Panc1 (cell line): ENCODE data around the gene TXNRD1. TPM values are rescaled to one million over a fixed set of nuclear protein-coding genes. Genes with fewer than 3 reads are reported as not detected.

Experiments
- ATAC-seq: fragments of 200-7000 bp; cut with Tn5 transposase; 2 replicates; pipeline ENCODE4 v1.9.1; 2020; ENCODE audit warnings: mild to moderate bottlenecking, moderate library complexity
- BruUV-seq: library from RNA; stranded (reverse); fragments of 400-500 nt; replicated peaks from 2 replicates; lab custom pipeline; 2021; lab: Mats Ljungman, UMichigan
- CTCF ChIA-PET: fragments of 300-600 bp; sonication (Branson Sonifier 250); formaldehyde crosslinking; loops from one replicate; lab custom pipeline; 2022; ENCODE audit warnings: antibody characterized with exemption; lab: Charles Lee
- POLR2A ChIA-PET: fragments of 300-600 bp; sonication (Branson Sonifier 250); formaldehyde crosslinking; loops from one replicate; lab custom pipeline; 2022; ENCODE audit warnings: antibody characterized with exemption; lab: Charles Lee
- DNase-seq: peaks from one replicate; pipeline ENCODE4 v3.0.0-alpha.2; 2010; ENCODE audit warnings: low read depth, low spot score
- H3K27ac ChIP-seq: 2 replicates; pipeline ENCODE4 v1.5.1; 2011; ENCODE audit warnings: mild to moderate bottlenecking, low read length, inconsistent platforms
- H3K27me3 ChIP-seq: fragments of 200-500 bp; sonication (Bioruptor generic); 2 replicates; pipeline ENCODE4 v1.6.0; 2014; ENCODE audit warnings: low read length, inconsistent platforms; ENCODE audit not compliant: control insufficient read depth, insufficient read depth
- H3K36me3 ChIP-seq: fragments of 200-500 bp; sonication (Bioruptor generic); 2 replicates; pipeline ENCODE4 v1.5.1; 2014; ENCODE audit warnings: inconsistent platforms, mild to moderate bottlenecking, low read length, moderate library complexity; ENCODE audit not compliant: control insufficient read depth, insufficient read depth
- H3K4me1 ChIP-seq: 2 replicates; pipeline ENCODE4 v1.5.1; 2011; ENCODE audit warnings: inconsistent platforms, mild to moderate bottlenecking, low read length, moderate library complexity; ENCODE audit not compliant: control insufficient read depth, insufficient read depth
- H3K4me3 ChIP-seq, 2 experiments: 2 replicates each; pipeline ENCODE4 v1.5.1; 2011 to 2012; ENCODE audit warnings: low read depth in 2 of 2, low read length in 2 of 2, mild to moderate bottlenecking in 2 of 2, inconsistent platforms in 1 of 2, moderate library complexity in 1 of 2
- H3K9me3 ChIP-seq: fragments of 200-500 bp; sonication (Bioruptor generic); 2 replicates; pipeline ENCODE4 v1.5.1; 2014; ENCODE audit warnings: low read depth, mild to moderate bottlenecking, inconsistent platforms, low read length, moderate library complexity; ENCODE audit not compliant: control insufficient read depth, insufficient read depth
- POLR2AphosphoS5 ChIP-seq: IDR thresholded peaks from 2 replicates; pipeline ENCODE4 v1.6.1; 2012; ENCODE audit warnings: mild to moderate bottlenecking, low read depth, low read length, moderate library complexity
- SIN3A ChIP-seq: IDR thresholded peaks from 2 replicates; pipeline ENCODE4 v1.6.1; 2012; ENCODE audit warnings: low read depth, mild to moderate bottlenecking, low read length, moderate library complexity, borderline replicate concordance; ENCODE audit not compliant: insufficient read depth
- TCF7L2 ChIP-seq: IDR thresholded peaks from 2 replicates; pipeline ENCODE4 v1.6.1; 2011; ENCODE audit warnings: mild to moderate bottlenecking, low read depth, low read length, inconsistent platforms
- in situ Hi-C: cut with HindIII; loops from 2 replicates; pipeline ENCODE4 v1.10.0; 2016; ENCODE audit warnings: low sequenced_read_pairs, low pct_unique_long_range_greater_than_20kb
- intact Hi-C: fragments of 100-400 bp; cut with micrococcal nuclease; formaldehyde crosslinking; loops from one replicate; pipeline ENCODE4 v1.10.0; 2022; ENCODE audit not compliant: unreplicated experiment
- total RNA-seq: library from RNA; stranded (reverse); gene quantifications from one replicate; pipeline ENCODE4 v1.2.1, GENCODE V29; 2021; ENCODE audit not compliant: unreplicated experiment
- TF ChIP-seq, protein P1 (sequence below), 2 experiments: IDR thresholded peaks; 2 replicates each; pipeline ENCODE4 v1.6.1; 2011 to 2012; ENCODE audit warnings: low read depth in 2 of 2, control low read depth in 1 of 2, low read length in 1 of 2, mild to moderate bottlenecking in 1 of 2, moderate library complexity in 1 of 2; ENCODE audit not compliant: insufficient read depth in 1 of 2
- TF ChIP-seq, protein P2 (sequence below): fragments of 450-650 bp; IDR thresholded peaks from 2 replicates; pipeline ENCODE4 v1.5.1; 2017; ENCODE audit warnings: mild to moderate bottlenecking

Gene TXNRD1
- total RNA-seq, 1 experiment from 2014 or later: 348 TPM

DNA sequence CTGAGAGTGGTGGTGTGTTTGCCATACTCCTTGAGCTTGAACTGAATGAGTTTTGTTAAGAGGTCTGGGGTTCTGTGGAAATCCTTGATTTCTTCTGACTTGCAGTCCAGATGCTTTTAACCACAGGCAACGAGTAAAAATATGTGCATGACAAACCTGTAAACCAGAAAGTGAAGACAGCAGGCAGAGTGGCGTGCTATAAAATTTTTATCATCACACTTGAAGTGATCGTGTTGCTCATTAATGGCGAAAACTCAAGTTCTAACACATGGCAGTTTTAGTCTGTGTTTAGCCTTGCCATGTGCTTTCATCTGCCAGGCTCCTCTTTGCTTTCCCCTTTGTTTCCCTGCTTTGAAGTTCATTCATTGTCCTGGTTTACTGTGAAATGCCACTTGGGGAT is 28.0 kb downstream of the TXNRD1 start:
- TF ChIP-seq, protein P1, sequence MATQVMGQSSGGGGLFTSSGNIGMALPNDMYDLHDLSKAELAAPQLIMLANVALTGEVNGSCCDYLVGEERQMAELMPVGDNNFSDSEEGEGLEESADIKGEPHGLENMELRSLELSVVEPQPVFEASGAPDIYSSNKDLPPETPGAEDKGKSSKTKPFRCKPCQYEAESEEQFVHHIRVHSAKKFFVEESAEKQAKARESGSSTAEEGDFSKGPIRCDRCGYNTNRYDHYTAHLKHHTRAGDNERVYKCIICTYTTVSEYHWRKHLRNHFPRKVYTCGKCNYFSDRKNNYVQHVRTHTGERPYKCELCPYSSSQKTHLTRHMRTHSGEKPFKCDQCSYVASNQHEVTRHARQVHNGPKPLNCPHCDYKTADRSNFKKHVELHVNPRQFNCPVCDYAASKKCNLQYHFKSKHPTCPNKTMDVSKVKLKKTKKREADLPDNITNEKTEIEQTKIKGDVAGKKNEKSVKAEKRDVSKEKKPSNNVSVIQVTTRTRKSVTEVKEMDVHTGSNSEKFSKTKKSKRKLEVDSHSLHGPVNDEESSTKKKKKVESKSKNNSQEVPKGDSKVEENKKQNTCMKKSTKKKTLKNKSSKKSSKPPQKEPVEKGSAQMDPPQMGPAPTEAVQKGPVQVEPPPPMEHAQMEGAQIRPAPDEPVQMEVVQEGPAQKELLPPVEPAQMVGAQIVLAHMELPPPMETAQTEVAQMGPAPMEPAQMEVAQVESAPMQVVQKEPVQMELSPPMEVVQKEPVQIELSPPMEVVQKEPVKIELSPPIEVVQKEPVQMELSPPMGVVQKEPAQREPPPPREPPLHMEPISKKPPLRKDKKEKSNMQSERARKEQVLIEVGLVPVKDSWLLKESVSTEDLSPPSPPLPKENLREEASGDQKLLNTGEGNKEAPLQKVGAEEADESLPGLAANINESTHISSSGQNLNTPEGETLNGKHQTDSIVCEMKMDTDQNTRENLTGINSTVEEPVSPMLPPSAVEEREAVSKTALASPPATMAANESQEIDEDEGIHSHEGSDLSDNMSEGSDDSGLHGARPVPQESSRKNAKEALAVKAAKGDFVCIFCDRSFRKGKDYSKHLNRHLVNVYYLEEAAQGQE (IDR thresholded peaks at IDR 0.05; ENCODE audit: insufficient read depth in 1 of 2, low read depth in 2 of 2, low read length in 1 of 2): no peak
- TF ChIP-seq TCF7L2 (peak; percentile 52; the same call in 1 of the 2 replicates), SIN3A (no peak), POLR2AphosphoS5 (no peak)
- TF ChIP-seq, protein P2, sequence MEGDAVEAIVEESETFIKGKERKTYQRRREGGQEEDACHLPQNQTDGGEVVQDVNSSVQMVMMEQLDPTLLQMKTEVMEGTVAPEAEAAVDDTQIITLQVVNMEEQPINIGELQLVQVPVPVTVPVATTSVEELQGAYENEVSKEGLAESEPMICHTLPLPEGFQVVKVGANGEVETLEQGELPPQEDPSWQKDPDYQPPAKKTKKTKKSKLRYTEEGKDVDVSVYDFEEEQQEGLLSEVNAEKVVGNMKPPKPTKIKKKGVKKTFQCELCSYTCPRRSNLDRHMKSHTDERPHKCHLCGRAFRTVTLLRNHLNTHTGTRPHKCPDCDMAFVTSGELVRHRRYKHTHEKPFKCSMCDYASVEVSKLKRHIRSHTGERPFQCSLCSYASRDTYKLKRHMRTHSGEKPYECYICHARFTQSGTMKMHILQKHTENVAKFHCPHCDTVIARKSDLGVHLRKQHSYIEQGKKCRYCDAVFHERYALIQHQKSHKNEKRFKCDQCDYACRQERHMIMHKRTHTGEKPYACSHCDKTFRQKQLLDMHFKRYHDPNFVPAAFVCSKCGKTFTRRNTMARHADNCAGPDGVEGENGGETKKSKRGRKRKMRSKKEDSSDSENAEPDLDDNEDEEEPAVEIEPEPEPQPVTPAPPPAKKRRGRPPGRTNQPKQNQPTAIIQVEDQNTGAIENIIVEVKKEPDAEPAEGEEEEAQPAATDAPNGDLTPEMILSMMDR: no peak
- no peaks in the 10 kb centered on the region for H3K36me3 ChIP-seq
- intact Hi-C loops (no loop called here), in situ Hi-C loops (no loop called here)
- peaks cover 41% of the 10 kb centered on the region for H3K4me1 ChIP-seq
- ChIA-PET POLR2A (interaction anchor here (0.7 to 1.1 kb wide), 2 partner anchors 12 to 45 kb away, joined by 3 to 5 read pairs; no protein-coding TSS in a partner anchor), CTCF (no interaction called here)
- no peaks in the 10 kb centered on the region for H3K9me3 ChIP-seq
- no peak overlapping the region for H3K4me3 ChIP-seq
- no peaks in the 10 kb centered on the region for H3K27me3 ChIP-seq
- BruUV-seq: no TSS peak
- peak overlapping the region; percentile 84 for H3K27ac ChIP-seq
- no peak for DNase-seq
- ATAC-seq: no peak

DNA sequence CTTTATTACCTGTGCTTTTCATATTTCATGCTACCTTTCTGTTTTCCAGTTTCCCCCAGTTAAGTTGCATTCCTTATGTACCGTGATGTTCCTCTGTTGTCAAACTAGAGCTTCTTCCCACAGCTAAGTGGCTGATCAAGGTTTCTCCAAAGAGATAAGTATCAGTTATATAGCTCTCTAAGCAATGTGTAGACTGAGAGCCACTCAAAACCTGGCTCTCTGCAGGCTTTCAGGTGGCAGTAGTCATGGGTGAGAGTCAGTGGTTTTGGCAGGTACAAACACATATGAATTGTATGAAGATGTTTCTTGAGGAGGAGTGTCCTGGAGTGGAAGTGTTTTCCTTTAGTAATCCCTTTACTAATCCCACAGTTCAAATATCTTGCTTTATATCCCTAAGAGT is 28.4 kb downstream of the TXNRD1 start:
- no peak overlapping the region for H3K4me3 ChIP-seq
- ATAC-seq (0 out of 2 replicates have a peak, but pooled peaks have one; percentile 14), DNase-seq (no peak)
- POLR2A ChIA-PET: no interaction called here
- peak overlapping the region; percentile 84 for H3K27ac ChIP-seq
- peaks cover 45% of the 10 kb centered on the region for H3K4me1 ChIP-seq
- CTCF ChIA-PET: no interaction called here
- peak; percentile 14; the same call in 1 of the 2 replicates for TF ChIP-seq TCF7L2
- no peak for TF ChIP-seq SIN3A
- no peak for TF ChIP-seq POLR2AphosphoS5
- TF ChIP-seq, protein P1 (IDR thresholded peaks at IDR 0.05; ENCODE audit: insufficient read depth in 1 of 2, low read depth in 2 of 2, low read length in 1 of 2): no peak
- TF ChIP-seq, protein P2: no peak
- intact Hi-C loops (no loop called here), in situ Hi-C loops (no loop called here)
- no peaks in the 10 kb centered on the region for H3K27me3 ChIP-seq
- no TSS peak for BruUV-seq
- no peaks in the 10 kb centered on the region for H3K36me3 ChIP-seq
- no peaks in the 10 kb centered on the region for H3K9me3 ChIP-seq
